KG1 (cell line): ENCODE results near the gene CDK4.
"Not testable (repeated sequence)": the region's sequence is repeated elsewhere in the genome, so short reads cannot be mapped to it uniquely, and the experiment has no call there.

Experiments used
- DNase-seq: peaks from one replicate; lab custom pipeline; 2025; lab: John Stamatoyannopoulos, UW

CDK4 gene

DNA sequence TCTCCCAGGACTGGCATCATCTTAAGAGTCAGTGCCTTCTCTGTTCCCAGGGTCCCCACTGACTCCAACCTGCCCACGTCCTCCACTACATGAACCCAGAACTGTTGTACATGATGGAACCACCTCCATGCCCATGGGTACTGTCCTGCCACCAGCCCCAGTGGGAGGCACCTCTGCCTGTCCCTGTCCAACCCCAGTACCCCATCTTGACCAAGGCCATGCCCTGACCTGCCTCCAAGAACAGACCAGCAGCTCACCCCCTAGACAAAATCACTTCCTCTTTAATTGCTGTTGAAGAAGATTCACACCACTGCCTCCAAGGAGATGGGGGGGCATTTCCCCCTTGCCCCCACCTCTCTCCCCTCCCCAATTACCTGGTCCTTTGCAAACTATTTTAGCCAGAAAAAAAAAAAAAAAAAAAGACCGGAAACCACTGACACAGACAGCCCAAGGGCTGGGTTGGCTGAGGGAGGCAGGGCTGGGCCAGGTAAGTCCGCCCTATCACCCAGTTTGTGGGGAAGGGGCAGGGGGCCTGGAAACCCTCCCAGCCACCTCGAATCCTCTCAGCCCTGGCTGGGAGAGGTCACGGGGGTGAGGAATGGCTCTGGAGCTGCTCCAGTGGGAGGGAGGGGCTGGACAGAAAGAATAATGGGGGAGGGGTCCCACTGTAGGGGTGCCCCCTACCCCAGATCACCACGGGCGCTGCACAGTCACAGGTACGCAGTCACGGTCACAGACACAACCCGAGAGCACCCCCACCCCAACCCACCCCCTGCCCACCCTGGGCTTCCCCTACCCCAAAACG lies 27.0 kb downstream of the CDK4 start:
- DNase-seq = no peak

DNA sequence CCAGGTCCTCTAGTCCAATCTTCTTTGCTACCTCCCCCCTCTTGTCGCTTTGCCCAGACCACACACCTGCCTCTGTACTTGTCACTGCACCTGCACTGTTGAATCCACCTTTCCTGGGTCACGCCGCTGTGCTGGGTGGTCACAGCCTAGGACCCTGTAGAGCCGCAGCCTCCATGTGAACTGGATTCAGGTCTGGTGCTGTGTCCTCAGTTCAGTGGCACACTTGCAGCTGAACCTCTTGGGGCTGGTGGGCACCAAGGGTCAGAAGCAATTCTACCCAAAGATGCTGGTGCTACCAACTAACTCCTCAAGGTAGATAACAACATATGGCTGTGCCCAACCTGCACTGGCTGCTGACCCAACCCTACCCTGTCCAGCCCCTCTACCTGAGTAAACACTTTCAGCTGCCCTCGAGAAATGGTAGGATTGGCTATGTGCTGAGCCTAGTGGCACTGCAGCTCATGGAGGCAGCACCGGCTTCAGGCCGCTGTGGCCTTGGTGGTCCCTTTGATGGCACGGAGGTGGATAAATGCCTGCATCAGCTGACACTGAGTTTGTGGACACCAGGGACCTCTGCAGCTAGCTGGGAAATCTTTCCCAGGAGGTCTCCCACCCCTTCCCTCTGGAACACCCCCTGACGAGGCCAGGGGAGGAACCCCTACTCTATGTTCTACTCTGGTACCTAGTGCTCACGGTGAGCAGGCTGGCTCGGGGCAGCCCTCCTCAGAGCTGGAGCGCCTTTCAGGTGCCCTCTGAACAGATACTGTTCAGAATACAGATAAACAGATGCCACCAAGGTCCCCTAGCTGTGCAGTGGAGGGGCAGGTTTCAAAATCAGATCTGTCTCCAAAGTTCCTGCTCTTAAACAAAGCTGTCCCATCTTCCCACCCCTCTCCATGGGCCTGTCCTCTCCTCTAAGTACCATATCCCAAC lies 27.8 kb downstream of the CDK4 start:
- DNase-seq = no peak

GRCh38 chr12:57723630-57723962 lies 28.5 kb downstream of the CDK4 start:
- DNase-seq = no peak

- DNase-seq = no peak
Observed at GRCh38 chr12:57722716-57723629, 29.1 kb downstream of the CDK4 start.

- not testable (repeated sequence) for DNase-seq
Observed at GRCh38 chr12:57721846-57722608, 30.1 kb downstream of the CDK4 start.

- DNase-seq = no peak
Observed at GRCh38 chr12:57720606-57721595, 31.2 kb downstream of the CDK4 start.

- DNase-seq = no peak
Observed at GRCh38 chr12:57719777-57720605, 32.1 kb downstream of the CDK4 start.

GRCh38 chr12:57718641-57719528 lies 33.2 kb downstream of the CDK4 start:
- no peak for DNase-seq

DNA sequence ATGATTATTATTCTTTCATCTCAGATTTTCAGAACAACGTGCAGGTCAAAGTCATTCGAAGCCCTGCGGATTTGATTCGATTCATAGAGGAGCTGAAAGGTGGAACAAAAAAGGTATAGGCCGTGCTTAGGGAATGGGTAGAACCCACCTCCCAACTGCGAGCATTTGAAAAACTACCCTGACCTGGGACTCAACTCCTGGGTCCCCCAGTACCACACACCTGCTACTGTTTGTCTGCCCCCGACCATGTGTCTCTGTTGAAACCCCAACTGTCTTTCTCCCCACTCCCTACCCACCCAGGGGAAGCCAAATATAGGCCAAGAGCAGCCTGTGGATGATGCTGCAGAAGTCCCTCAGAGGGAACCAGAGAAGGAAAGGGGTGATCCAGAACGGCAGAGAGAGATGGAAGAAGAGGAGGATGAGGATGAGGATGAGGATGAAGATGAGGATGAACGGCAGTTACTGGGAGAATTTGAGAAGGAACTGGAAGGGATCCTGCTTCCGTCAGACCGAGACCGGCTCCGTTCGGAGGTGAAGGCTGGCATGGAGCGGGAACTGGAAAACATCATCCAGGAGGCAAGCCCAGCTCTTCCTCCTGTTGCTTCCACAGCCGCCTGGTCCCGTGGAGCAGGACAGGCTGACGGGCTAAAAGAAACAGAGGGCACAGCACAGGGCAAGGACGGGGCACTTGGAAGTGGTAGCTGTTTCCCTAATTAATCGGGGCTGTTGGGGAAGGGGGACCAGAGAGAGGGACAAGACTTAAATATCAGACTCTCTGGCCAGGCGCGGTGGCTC lies 34.1 kb downstream of the CDK4 start:
- DNase-seq = no peak

GRCh38 chr12:57717131-57717530 lies 35.0 kb downstream of the CDK4 start:
- DNase-seq = no peak

GRCh38 chr12:57716305-57716704 lies 35.8 kb downstream of the CDK4 start:
- no peak for DNase-seq

DNA sequence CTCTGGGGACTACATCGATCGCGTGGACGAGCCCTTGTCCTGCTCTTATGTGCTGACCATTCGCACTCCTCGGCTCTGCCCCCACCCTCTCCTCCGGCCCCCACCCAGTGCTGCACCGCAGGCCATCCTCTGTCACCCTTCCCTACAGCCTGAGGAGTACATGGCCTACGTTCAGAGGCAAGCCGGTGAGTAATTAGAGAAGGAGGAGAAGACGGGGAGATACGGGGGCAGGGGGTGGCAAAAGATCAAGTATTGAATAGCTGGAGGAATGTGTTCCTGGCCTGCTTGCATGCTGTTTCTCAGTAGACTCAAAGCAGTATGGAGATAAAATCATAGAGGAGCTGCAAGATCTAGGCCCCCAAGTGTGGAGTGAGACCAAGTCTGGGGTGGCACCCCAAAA lies 36.3 kb downstream of the CDK4 start:
- no peak for DNase-seq

DNA sequence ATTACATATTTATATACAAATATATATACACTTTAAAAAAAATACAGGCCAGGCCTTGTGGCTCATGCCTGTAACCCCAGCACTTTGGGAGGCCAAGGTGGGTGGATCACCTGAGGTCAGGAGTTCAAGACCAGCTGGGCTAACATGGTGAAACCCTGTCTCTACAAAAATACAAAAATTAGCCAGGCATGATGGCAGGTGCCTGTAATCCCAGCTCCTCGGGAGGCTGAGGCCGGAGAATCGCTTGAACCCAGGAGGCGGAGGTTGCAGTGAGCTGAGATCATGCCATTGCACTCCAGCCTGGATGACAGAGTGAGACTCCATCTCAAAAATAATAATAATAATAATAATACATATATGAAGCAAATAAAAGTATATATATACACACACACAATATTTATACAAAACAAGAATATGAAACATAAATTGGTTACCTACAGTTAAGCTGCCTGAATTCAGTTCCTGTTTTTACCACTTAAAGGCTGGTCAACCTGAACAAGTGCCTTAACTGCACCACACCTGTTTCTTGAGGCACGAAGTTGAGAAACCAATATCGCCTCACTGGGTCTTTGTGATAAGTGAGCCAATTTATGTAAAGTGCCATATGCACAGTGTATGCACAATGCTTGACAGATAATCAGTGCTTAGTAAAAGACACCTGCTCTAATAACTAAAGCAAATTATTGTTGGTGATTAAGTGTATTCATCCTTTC lies 36.9 kb downstream of the CDK4 start:
- DNase-seq = not testable (repeated sequence)

DNA sequence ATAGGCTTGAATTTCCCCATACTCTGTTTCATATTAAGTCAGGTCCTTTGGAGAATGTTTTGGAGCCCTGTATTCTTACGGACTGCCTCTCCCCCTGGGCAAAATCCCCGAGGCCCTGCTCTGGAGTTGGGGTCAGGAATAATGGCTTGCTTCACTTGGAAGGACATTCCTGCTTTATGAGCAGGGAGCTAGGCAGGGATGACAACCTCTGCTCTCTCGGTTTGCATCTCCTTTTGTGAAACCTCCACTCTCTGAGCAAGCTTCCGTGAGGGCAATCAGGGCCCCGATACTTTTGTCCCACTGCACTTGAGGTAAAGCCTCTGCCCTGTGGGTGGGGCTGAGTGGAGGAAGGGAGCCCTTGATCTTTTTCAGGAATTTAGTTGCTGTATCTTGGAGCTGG lies 38.9 kb downstream of the CDK4 start:
- DNase-seq = no peak

GRCh38 chr12:57712701-57713100 lies 39.4 kb downstream of the CDK4 start:
- DNase-seq = no peak

GRCh38 chr12:57708296-57708695 lies 43.8 kb downstream of the CDK4 start:
- no peak for DNase-seq

DNA sequence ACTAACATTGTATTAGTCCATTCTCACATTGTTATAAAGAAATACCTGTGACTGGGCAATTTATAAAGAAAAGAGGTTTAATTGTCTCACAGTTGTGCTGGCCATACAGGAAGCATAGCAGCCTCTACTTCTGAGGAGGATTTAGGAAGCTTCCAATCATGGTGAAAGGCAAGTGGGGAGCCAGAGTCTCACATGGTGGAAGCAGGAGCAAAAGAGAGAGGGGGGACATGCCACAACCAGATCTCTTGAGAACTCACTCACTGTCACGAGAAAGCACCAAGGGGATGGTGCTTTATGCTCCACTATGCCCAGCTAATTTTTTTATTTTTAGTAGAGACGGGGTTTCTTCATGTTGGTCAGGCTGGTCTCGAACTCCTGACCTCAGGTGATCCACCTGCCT lies 44.9 kb downstream of the CDK4 start:
- no peak for DNase-seq
